Measurements from ENCODE around the gene GPR55. TPM values are rescaled to one million over a fixed set of nuclear protein-coding genes. Genes with fewer than 3 reads are reported as not detected.

The GPR55 gene
- total and polyA plus RNA-seq, 2 of the 8 experiments (the other 6 are each of a cell fraction or from before 2014, with no cell fraction given), result not detected

DNA sequence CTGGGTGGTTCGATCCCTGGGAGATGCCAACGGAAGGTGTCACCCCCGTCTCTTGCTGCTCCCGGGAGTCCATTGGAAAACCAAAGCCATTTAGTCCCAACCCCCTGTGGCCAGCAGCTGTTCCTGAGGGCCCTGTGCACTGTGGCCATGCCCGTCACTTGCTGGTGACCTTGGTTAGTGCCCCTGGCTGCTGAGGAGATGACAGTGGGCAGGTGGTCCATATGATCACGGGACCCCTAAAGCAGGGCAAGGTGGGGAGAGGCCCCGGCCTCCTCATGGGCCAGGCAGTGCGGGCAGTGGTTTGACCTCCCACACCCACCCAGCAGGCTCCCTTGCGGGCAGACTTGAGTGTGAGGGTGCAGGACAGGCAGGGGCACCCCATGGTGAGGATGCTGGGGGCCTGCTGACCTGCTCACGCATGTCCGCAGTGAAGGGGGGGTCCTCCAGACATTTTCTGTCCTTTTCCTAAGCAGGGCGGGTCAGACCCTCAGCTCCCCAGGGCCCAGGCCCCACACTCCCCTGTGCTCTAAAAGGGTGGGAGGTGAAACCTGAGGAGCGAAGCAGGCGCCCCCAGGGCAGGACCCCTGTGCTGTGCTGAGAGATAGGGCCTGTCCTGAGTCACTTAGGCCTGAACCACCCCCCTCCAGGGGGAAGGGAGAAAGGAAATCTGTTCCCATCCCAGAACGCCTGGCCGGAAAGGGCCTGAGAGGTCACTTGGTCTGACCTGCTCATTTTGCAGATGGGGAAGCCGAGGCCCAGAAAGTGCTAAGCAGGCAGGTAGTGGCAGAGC, 53.5 kb downstream of the GPR55 start:
- CTCF ChIA-PET (ENCODE audit: partially characterized antibody), result interaction anchor here (0.7 to 10.1 kb wide), 12 partner anchors 10 to 132 kb away, joined by 3 to 86 read pairs (median 4); no protein-coding TSS in a partner anchor
- DNase-seq (ENCODE audit: low read depth in 1 of 2, low spot score in 2 of 2) (no peak), FAIRE-seq (no peak)
- Histone ChIP-seq H3K23ac (ENCODE audit: insufficient read length) (no peak overlapping the region), H4K5ac (ENCODE audit: insufficient read length, low read depth, low read length) (no peak overlapping the region), H3K18ac (ENCODE audit: extremely low read depth, low read length) (peak overlapping the region; percentile 3; the same call in 1 of the 2 replicates), H3K27ac (ENCODE audit: low read depth, low read length) (peak overlapping the region; percentile 23; the same call in 1 of the 2 replicates), H2BK12ac (ENCODE audit: low read depth, low read length) (no peak overlapping the region), H2BK15ac (ENCODE audit: low read length) (no peak overlapping the region), H3K4me1 (replicated peaks in 1 of 4; ENCODE audit: control insufficient read depth in 3 of 4, insufficient read depth in 4 of 4, low read length in 3 of 4) (peaks cover 17 to 50% (median 45%) of the 10 kb centered on the region in 4 experiments), H3K4me3 (ENCODE audit: extremely low read depth in 1 of 4, insufficient read depth in 2 of 4, low read depth in 3 of 4, low read length in 4 of 4) (no peak overlapping the region), H3K14ac (ENCODE audit: insufficient read length) (no peak overlapping the region), H3K79me1 (ENCODE audit: low read depth, low read length) (peaks cover 40% of the 10 kb centered on the region), H3K4me2 (ENCODE audit: insufficient read depth in 1 of 2, low read depth in 2 of 2, low read length in 2 of 2) (peak overlapping the region in 1 of 2 experiments; percentile 94; a peak in 2 of 4 replicates), H3K36me3 (ENCODE audit: control insufficient read depth in 2 of 4, insufficient read depth in 4 of 4, low read length in 3 of 4) (peaks cover 9 to 36% (median 18%) of the 10 kb centered on the region in 4 experiments; a peak in 7 of 8 replicates), H3K56ac (replicated peaks; ENCODE audit: insufficient read length, low read depth, low read length) (no peak overlapping the region), H3K27me3 (replicated peaks in 1 of 4; ENCODE audit: control insufficient read depth in 3 of 4, extremely low read depth in 1 of 4, insufficient read depth in 3 of 4, low read length in 3 of 4) (no peaks in the 10 kb centered on the region), H4K20me1 (replicated peaks in 1 of 2; ENCODE audit: control insufficient read depth in 1 of 2, insufficient read depth in 2 of 2, low read length in 2 of 2) (peaks cover 2 to 29% of the 10 kb centered on the region in 2 experiments), H2AFZ (ENCODE audit: low read length) (no peak overlapping the region), H4K91ac (replicated peaks; ENCODE audit: insufficient read length, low read length) (no peak overlapping the region), H3K4ac (replicated peaks; ENCODE audit: insufficient read length, low read depth, low read length) (no peak overlapping the region), H3K9ac (replicated peaks in 1 of 4; ENCODE audit: extremely low read depth in 1 of 4, low read depth in 3 of 4, low read length in 3 of 4) (no peak overlapping the region), H4K8ac (ENCODE audit: extremely low read depth, insufficient read depth, low read length) (peak overlapping the region; percentile 36; the same call in 1 of the 2 replicates), H3K9me3 (ENCODE audit: insufficient read depth in 2 of 2, low read depth in 1 of 2, low read length in 1 of 2) (no peaks in the 10 kb centered on the region), H2BK120ac (replicated peaks; ENCODE audit: low read depth, low read length) (no peak overlapping the region), H2BK20ac (ENCODE audit: low read length) (no peak overlapping the region), H2BK5ac (ENCODE audit: low read depth, low read length) (0 out of 2 replicates have a peak overlapping the region, but pooled peaks have one; percentile 55), H3K23me2 (ENCODE audit: low read depth, low read length) (peaks cover 6% of the 10 kb centered on the region), H3K79me2 (ENCODE audit: control insufficient read depth in 1 of 2, insufficient read depth in 2 of 2, low read length in 2 of 2) (peaks cover 16 to 80% of the 10 kb centered on the region in 2 experiments), H2AK5ac (ENCODE audit: low read depth, low read length) (no peak overlapping the region; the same call in 1 of the 2 replicates)
- TF ChIP-seq CEBPB (IDR thresholded peaks at IDR 0.05; ENCODE audit: low read depth, low read length), result no peak
- no peak for TF ChIP-seq SP2 (IDR thresholded peaks at IDR 0.05; ENCODE audit: low read length)
- TF ChIP-seq TBP (IDR thresholded peaks at IDR 0.05; ENCODE audit: low read depth, low read length), result no peak
- TF ChIP-seq GTF2F1 (IDR thresholded peaks at IDR 0.05; ENCODE audit: borderline replicate concordance, low read depth, low read length), result no peak
- TF ChIP-seq ZNF274 (IDR thresholded peaks at IDR 0.05; ENCODE audit: borderline replicate concordance, extremely low read depth, low read length), result no peak
- TF ChIP-seq CBX8 (IDR thresholded peaks at IDR 0.05; ENCODE audit: borderline replicate concordance, low read depth, low read length), result no peak
- TF ChIP-seq ASH2L (IDR thresholded peaks at IDR 0.05; ENCODE audit: low read length), result no peak
- no peak for TF ChIP-seq SIRT6 (IDR thresholded peaks at IDR 0.05; ENCODE audit: low read length)
- no peak for TF ChIP-seq TCF12 (IDR thresholded peaks at IDR 0.05; ENCODE audit: low read depth, low read length)
- TF ChIP-seq BACH1 (IDR thresholded peaks at IDR 0.05; ENCODE audit: low read length), result no peak
- no peak for TF ChIP-seq CHD1 (IDR thresholded peaks at IDR 0.05; ENCODE audit: low read depth, low read length)
- TF ChIP-seq HDAC2 (IDR thresholded peaks at IDR 0.05; ENCODE audit: borderline replicate concordance in 1 of 2, low read depth in 2 of 2, low read length in 2 of 2), result no peak
- POLR2A ChIA-PET (ENCODE audit: partially characterized antibody), result interaction anchor here (1.2 to 6.6 kb wide), 6 partner anchors 10 to 113 kb away, joined by 3 to 32 read pairs (median 11); no protein-coding TSS in a partner anchor
- 90% methylated on average over 17 of the region's 17 CpGs; no CpG with 5 or more reads in 1 of the 2 experiments for WGBS, 2 experiments (ENCODE audit: extremely low coverage in 1 of 2, insufficient coverage in 1 of 2, insufficient read length in 1 of 2, insufficient replicate concordance in 2 of 2, low coverage in 1 of 2, low lambda C conversion rate in 2 of 2, missing lambda C conversion rate in 1 of 2)

Data from H1 (cell line).